Measurements from ENCODE around the gene TNRC6A.
A peak's percentile ranks its signal among the peaks of the same experiment; 100 is the strongest.

TNRC6A gene

GRCh38 chr16:24688359-24688758 is 41.1 kb upstream of the TNRC6A start:
- TF ChIP-seq, protein P1, sequence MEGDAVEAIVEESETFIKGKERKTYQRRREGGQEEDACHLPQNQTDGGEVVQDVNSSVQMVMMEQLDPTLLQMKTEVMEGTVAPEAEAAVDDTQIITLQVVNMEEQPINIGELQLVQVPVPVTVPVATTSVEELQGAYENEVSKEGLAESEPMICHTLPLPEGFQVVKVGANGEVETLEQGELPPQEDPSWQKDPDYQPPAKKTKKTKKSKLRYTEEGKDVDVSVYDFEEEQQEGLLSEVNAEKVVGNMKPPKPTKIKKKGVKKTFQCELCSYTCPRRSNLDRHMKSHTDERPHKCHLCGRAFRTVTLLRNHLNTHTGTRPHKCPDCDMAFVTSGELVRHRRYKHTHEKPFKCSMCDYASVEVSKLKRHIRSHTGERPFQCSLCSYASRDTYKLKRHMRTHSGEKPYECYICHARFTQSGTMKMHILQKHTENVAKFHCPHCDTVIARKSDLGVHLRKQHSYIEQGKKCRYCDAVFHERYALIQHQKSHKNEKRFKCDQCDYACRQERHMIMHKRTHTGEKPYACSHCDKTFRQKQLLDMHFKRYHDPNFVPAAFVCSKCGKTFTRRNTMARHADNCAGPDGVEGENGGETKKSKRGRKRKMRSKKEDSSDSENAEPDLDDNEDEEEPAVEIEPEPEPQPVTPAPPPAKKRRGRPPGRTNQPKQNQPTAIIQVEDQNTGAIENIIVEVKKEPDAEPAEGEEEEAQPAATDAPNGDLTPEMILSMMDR (conservative IDR thresholded peaks at IDR 0.05; ENCODE audit: control insufficient read depth, insufficient read depth, low read depth, low read length), result no peak
- no peak overlapping the region for H3K4me3 ChIP-seq (ENCODE audit: control insufficient read depth, low read depth, low read length)
- DNase-seq (ENCODE audit: low read depth), result no peak

- peak; percentile 62 for DNase-seq (ENCODE audit: low read depth)
- TF ChIP-seq, protein P1 (conservative IDR thresholded peaks at IDR 0.05; ENCODE audit: control insufficient read depth, insufficient read depth, low read depth, low read length), result peak; percentile 72
- no peak overlapping the region for H3K4me3 ChIP-seq (ENCODE audit: control insufficient read depth, low read depth, low read length)
Observed at GRCh38 chr16:24689128-24689527, 40.3 kb upstream of the TNRC6A start.

DNA sequence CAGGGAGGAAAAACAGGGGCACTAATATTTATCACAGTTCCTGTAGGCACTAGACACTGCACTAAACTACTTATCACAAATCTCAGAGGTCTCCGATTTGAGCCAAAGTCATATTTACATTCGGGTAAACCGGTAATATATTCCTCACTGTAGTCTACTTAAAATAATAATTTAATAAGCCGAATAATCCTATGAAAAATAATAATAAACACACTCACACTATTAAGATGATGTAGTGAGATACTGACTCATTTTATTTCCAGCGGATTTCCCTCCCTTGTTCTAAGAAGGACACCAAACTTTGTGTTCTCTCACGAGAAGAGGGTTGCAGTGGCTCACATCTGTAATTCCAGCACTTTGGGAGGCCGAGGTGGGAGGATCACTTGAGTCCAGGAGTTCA is 36.6 kb upstream of the TNRC6A start:
- H3K4me3 ChIP-seq (ENCODE audit: control insufficient read depth, low read depth, low read length), result no peak overlapping the region
- no peak for DNase-seq (ENCODE audit: low read depth)
- TF ChIP-seq, protein P1 (conservative IDR thresholded peaks at IDR 0.05; ENCODE audit: control insufficient read depth, insufficient read depth, low read depth, low read length), result no peak

DNA sequence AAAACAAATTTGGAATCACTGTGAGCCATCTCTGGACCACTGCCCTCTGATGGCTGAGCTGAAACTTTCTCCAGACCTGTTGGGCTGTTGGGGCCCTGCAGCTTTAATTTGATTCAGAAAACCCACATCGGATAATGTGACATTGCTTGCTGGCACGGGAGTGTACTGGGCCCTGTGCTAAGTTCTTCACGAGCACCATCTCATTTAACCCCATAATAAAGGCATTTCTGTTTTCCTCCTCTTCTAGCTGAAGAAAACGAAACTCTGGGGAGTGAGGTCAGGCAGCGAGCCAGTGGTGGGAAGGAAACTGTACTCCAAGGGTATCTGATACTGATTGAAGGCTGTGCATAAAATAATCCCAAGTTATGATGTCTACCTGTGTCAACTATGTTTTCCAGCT is 34.5 kb upstream of the TNRC6A start:
- no peak for DNase-seq (ENCODE audit: low read depth)
- TF ChIP-seq, protein P1 (conservative IDR thresholded peaks at IDR 0.05; ENCODE audit: control insufficient read depth, insufficient read depth, low read depth, low read length), result no peak
- no peak overlapping the region for H3K4me3 ChIP-seq (ENCODE audit: control insufficient read depth, low read depth, low read length)

- H3K4me3 ChIP-seq (ENCODE audit: control insufficient read depth, low read depth, low read length), result no peak overlapping the region
- DNase-seq (ENCODE audit: low read depth), result no peak
- TF ChIP-seq, protein P1 (conservative IDR thresholded peaks at IDR 0.05; ENCODE audit: control insufficient read depth, insufficient read depth, low read depth, low read length), result no peak
Observed at GRCh38 chr16:24696699-24697098, 32.8 kb upstream of the TNRC6A start.

DNA sequence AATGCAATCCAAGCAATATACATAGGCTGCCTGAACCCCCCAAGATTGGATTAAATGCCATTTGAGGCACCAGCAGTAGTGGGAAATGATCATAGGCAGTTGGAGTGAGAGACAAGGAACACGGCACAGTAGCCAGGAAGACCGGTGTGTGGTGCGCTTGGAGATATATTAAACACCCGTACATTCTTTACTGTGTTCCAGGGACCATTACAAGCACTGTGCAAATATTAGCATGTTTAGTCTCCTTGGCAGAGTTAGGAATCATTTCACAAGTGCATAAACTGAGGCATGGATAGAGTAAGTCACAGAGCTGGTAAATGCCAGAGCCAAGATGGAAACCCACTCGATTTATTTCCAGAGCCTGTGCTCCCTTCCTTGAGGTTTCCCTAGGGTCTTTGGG is 31.1 kb upstream of the TNRC6A start:
- no peak overlapping the region for H3K4me3 ChIP-seq (ENCODE audit: control insufficient read depth, low read depth, low read length)
- no peak for DNase-seq (ENCODE audit: low read depth)
- TF ChIP-seq, protein P1 (conservative IDR thresholded peaks at IDR 0.05; ENCODE audit: control insufficient read depth, insufficient read depth, low read depth, low read length), result no peak

GRCh38 chr16:24699151-24699723 is 30.2 kb upstream of the TNRC6A start:
- TF ChIP-seq, protein P1 (conservative IDR thresholded peaks at IDR 0.05; ENCODE audit: control insufficient read depth, insufficient read depth, low read depth, low read length), result no peak
- no peak overlapping the region for H3K4me3 ChIP-seq (ENCODE audit: control insufficient read depth, low read depth, low read length)
- no peak for DNase-seq (ENCODE audit: low read depth)

All from fibroblast of mammary gland (primary cell).